Gastroesophageal sphincter (tissue), 3 donors: ENCODE data around the gene CCSER1.

Experiments used
- EP300 ChIP-seq: sonication (generic); formaldehyde crosslinking; IDR thresholded peaks from one replicate; pipeline ENCODE4 v1.6.1; 2017; ENCODE audit warnings: antibody characterized with exemption, mild to moderate bottlenecking
- TF ChIP-seq, protein P1 (sequence below), 4 experiments: fragments of 200-600 bp in 2 of 4; fragments of 450-650 bp in 2 of 4; sonication (generic) in 1 of 4; IDR thresholded peaks; one replicate each; pipeline ENCODE4 v1.5.1; 2017 to 2019; ENCODE audit warnings: antibody characterized with exemption in 4 of 4, mild to moderate bottlenecking in 2 of 4, moderate library complexity in 2 of 4

DNA sequence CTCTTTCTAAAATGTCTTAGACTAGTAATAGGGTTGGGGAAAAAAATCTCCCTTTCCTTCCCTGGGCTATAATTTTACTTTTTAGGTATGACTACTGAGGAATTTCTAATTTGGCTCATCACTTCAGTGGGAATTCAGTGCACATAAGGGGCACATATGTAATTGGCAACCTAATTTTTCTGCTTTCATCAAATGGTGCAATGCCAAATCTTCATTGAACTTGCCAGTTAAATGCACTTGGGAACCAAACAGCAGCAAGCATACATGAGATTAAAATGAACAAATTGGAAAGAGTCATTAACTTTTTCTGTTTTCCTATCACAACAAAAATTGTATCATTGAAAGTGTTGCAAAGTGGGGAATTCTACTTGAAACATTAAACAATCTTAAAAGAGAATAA lies 2.9 kb upstream of the CCSER1 start:
- TF ChIP-seq EP300, result no peak
- TF ChIP-seq, protein P1, sequence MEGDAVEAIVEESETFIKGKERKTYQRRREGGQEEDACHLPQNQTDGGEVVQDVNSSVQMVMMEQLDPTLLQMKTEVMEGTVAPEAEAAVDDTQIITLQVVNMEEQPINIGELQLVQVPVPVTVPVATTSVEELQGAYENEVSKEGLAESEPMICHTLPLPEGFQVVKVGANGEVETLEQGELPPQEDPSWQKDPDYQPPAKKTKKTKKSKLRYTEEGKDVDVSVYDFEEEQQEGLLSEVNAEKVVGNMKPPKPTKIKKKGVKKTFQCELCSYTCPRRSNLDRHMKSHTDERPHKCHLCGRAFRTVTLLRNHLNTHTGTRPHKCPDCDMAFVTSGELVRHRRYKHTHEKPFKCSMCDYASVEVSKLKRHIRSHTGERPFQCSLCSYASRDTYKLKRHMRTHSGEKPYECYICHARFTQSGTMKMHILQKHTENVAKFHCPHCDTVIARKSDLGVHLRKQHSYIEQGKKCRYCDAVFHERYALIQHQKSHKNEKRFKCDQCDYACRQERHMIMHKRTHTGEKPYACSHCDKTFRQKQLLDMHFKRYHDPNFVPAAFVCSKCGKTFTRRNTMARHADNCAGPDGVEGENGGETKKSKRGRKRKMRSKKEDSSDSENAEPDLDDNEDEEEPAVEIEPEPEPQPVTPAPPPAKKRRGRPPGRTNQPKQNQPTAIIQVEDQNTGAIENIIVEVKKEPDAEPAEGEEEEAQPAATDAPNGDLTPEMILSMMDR (IDR thresholded peaks at IDR 0.05), result no peak
